Cardiac fibroblast (primary cell): ENCODE measurements around the gene PECR.

ENCODE experiments used
- DNase-seq, 2 donors: peaks; one replicate each; pipeline versions ENCODE4 v3.0.0 to v3.0.0-alpha.2; 2010; ENCODE audit warnings: low read depth in 2 of 2
- H3K4me3 ChIP-seq, 2 donors: replicated peaks in 1 of 2; 1 replicate in 1 of 2; 2 replicates in 1 of 2; pipeline ENCODE4 v1.5.1; 2011; ENCODE audit warnings: low read depth in 2 of 2, low read length in 2 of 2, mild to moderate bottlenecking in 2 of 2, moderate library complexity in 1 of 2
- CTCF ChIP-seq: IDR thresholded peaks from one replicate; pipeline ENCODE4 v1.5.1; 2011; ENCODE audit warnings: low read depth, mild to moderate bottlenecking, low read length, inconsistent platforms

PECR gene

DNA sequence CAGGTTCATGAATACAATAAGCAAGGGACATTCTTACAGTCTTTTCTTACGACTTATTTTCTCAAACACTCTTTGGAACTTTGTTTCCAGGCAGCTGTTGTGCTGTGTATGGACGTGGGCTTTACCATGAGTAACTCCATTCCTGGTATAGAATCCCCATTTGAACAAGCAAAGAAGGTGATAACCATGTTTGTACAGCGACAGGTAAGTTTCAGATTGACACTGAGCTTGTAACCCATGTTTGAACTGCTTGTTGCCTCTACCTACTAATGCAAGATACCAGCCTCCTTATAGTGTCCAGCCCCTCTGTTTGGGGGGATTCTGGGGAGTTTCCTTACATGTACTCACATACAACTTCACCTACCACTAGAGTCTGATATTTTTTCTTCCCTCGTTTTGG is 31.3 kb upstream of the PECR start:
- DNase-seq, result no peak
- no peak for TF ChIP-seq CTCF

DNA sequence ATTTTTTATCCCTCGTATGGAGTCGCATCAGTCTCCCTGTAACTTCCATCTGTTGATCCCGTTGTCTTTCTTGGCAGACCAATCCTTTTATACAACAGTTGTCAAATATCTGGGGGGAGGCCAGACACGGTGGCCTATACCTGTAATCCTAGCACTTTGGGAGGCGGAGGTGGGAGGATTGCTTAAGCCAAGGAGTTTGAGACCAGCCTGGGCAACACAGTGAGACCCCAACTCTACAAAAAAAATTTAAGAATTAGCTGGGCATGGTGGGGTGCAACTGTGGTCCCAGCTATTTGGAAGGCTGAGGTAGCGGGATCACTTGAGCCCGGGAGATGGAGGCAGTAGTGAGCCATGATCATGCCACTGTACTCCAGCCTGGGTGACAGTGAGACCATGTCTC is 29.5 kb upstream of the PECR start:
- H3K4me3 ChIP-seq, result no peak overlapping the region
- no peak for TF ChIP-seq CTCF
- DNase-seq, result no peak

More for the DNA sequence above, 31.3 kb upstream of the PECR start:
- no peak overlapping the region for H3K4me3 ChIP-seq

DNA sequence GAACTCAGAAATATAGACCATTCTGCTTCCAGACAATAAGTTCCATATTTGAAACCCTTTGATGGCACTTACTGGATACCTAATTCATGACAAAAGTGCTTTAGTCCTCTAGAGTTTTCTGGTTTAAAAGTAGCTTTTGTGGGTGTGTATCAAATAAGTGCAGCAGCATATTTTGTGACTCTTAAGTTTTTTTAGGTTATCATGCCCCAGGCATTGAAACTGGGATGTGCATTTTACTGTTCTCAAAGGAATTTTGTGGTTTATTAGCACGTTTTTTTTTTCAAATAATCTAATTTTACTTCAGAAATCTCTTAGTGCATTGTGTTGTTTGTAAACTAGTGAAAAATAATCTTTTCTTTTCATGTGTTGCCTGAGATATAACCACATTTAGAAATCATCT is 29.0 kb upstream of the PECR start:
- DNase-seq, result no peak
- no peak for TF ChIP-seq CTCF
- H3K4me3 ChIP-seq, result peak overlapping the region in 1 of 2 donors; percentile 90

- peak; percentile 70 to 71 for DNase-seq
- TF ChIP-seq CTCF, result peak; percentile 44
- peak overlapping the region; percentile 90 to 91 for H3K4me3 ChIP-seq
Observed at GRCh38 chr2:216109962-216110614, 28.5 kb upstream of the PECR start.

GRCh38 chr2:216108967-216109921 is 27.6 kb upstream of the PECR start, which contains the start of gene XRCC5:
TSS of gene XRCC5 (plus strand) at chr2:216109348. CDS start at chr2:216109437, 89 bp downstream.
- peak within 1 kb of the TSS; percentile 90 to 91 for H3K4me3 ChIP-seq
- peak; percentile 97 to 98 for DNase-seq
- no peak for TF ChIP-seq CTCF

GRCh38 chr2:216108310-216108966 is 26.8 kb upstream of the PECR start:
- no peak for TF ChIP-seq CTCF
- peak overlapping the region; percentile 50 to 91 for H3K4me3 ChIP-seq
- no peak for DNase-seq
